Ovary (tissue), 9 donors: ENCODE data around the gene COMMD3. TPM values are rescaled to one million over a fixed set of nuclear protein-coding genes. Genes with fewer than 3 reads are reported as not detected.

ENCODE experiments used
- DNase-seq, 5 donors: peaks; one replicate each; pipeline ENCODE4 v3.0.0-alpha.2; 2019 to 2020
- H3K27ac ChIP-seq, 2 donors: fragments of 200-600 bp; one replicate each; pipeline versions ENCODE4 v1.5.1 to v1.8.0; 2019 to 2022
- H3K27me3 ChIP-seq: fragments of 200-600 bp; one replicate; pipeline ENCODE4 v1.8.0; 2022
- H3K36me3 ChIP-seq: fragments of 200-600 bp; sonication (generic); one replicate; pipeline ENCODE4 v1.5.1; 2019
- H3K4me1 ChIP-seq: one replicate; pipeline ENCODE4 v1.8.1; 2013; ENCODE audit warnings: mild to moderate bottlenecking, moderate library complexity; ENCODE audit not compliant: insufficient read depth
- H3K4me3 ChIP-seq: fragments of 200-600 bp; sonication (generic); one replicate; pipeline ENCODE4 v1.5.1; 2017
- H3K9me3 ChIP-seq, 2 donors: fragments of 200-600 bp in 1 of 2; sonication (generic) in 1 of 2; one replicate each; pipeline versions ENCODE4 v1.5.1 to v1.8.1; 2013 to 2019; ENCODE audit warnings: mild to moderate bottlenecking in 1 of 2, moderate library complexity in 1 of 2
- CTCF ChIP-seq, 3 donors: fragments of 450-650 bp in 2 of 3; fragments of 200-600 bp in 1 of 3; IDR thresholded peaks; one replicate each; pipeline versions ENCODE4 v1.5.1 to v1.8.0; 2016 to 2022; ENCODE audit warnings: antibody characterized with exemption in 3 of 3, mild to moderate bottlenecking in 1 of 3
- EP300 ChIP-seq: sonication (generic); formaldehyde crosslinking; IDR thresholded peaks from one replicate; pipeline ENCODE4 v1.6.1; 2017; ENCODE audit warnings: antibody characterized with exemption
- POLR2A ChIP-seq: fragments of 450-650 bp; IDR thresholded peaks from one replicate; pipeline ENCODE4 v1.6.1; 2017; ENCODE audit warnings: antibody characterized with exemption, mild to moderate bottlenecking, moderate library complexity
- WGBS, 3 donors: extraction: QIAGEN DNeasy Blood & Tissue Kit in 1 of 3; methylation state at CpG; one replicate each; pipeline versions ENCODE4 v1.1.5 to v1.1.7; 2013 to 2017; 5-methylcytosine and 5-hydroxymethylcytosine counted together
- intact Hi-C, 4 donors: fragments of 100-400 bp; cut with DNase I; formaldehyde crosslinking; loops; one replicate each; pipeline versions ENCODE4 v1.11.0 to v1.15.1; 2022 to 2023
- polyA plus RNA-seq, 2 donors: library from polyadenylated mRNA; stranded (reverse); fragments of 200-250 nt in 1 of 2; fragments of 350-450 nt in 1 of 2; fragmentation: Illumina TruSeq in 1 of 2; extraction: RNeasy Lipid Tissue Mini Kit (QIAGEN cat#74804) in 1 of 2; gene quantifications; one replicate each; pipeline ENCODE4 v1.2.3, GENCODE V29; 2013 to 2014
- total RNA-seq, 7 donors: library from RNA; depleted of rRNA in 2 of 7; stranded (reverse); fragments of >200 nt in 2 of 7; fragmentation: NEBNext Ultra II Directional in 3 of 7; extraction: Animal tissue kit (Norgen Biotek cat#: 25700) in 3 of 7; gene quantifications; one replicate each; pipeline versions ENCODE4 v1.1.0 to v1.2.4, GENCODE V29; 2016 to 2023
- donor health status: DM: no; HTN: no; CAD: no; lungs with moderate emphysema.
- donor health status: DM: no; HTN: no; CAD: no.
- donor health status: Bipolar disorder and iron deficiency.
- donor health status: DM: yes; HTN: yes; CAD: no.
- donor health status: DM: no; HTN: no; CAD: no.
- donor health status: DM: yes; HTN: yes; CAD: no.

COMMD3 gene
- total and polyA plus RNA-seq, 9 donors = 18.8 to 54.5 (median 39.7) TPM

- DNase-seq = no peak
- Histone ChIP-seq H3K27ac (no peak overlapping the region), H3K9me3 (no peaks in the 10 kb centered on the region), H3K4me3 (no peak overlapping the region), H3K4me1 (no peaks in the 10 kb centered on the region), H3K36me3 (no peaks in the 10 kb centered on the region), H3K27me3 (no peaks in the 10 kb centered on the region)
- intact Hi-C loops = no loop called here
- TF ChIP-seq POLR2A = no peak
- TF ChIP-seq EP300 = no peak
- TF ChIP-seq CTCF (IDR thresholded peaks at IDR 0.05) = no peak
- 75 to 85% (median 76%) methylated on average over 5 of the region's 5 CpGs for WGBS, 3 donors
Measured at GRCh38 chr10:22364407-22365140, 48.4 kb downstream of the COMMD3 start.

- Histone ChIP-seq H3K27ac (no peak overlapping the region), H3K4me3 (no peak overlapping the region), H3K4me1 (no peaks in the 10 kb centered on the region), H3K27me3 (no peaks in the 10 kb centered on the region), H3K9me3 (no peaks in the 10 kb centered on the region), H3K36me3 (no peaks in the 10 kb centered on the region)
- no peak for DNase-seq
- intact Hi-C loops = no loop called here
- TF ChIP-seq EP300 (no peak), POLR2A (no peak), CTCF (IDR thresholded peaks at IDR 0.05) (no peak)
- 90 to 98% (median 94%) methylated on average over 1 of the region's 1 CpG for WGBS, 3 donors
Measured at GRCh38 chr10:22365233-22365632, 49.0 kb downstream of the COMMD3 start.

GRCh38 chr10:22365644-22366434, 49.7 kb downstream of the COMMD3 start:
- TF ChIP-seq EP300 (no peak), POLR2A (no peak), CTCF (IDR thresholded peaks at IDR 0.05) (no peak)
- no peaks in the 10 kb centered on the region for H3K27me3 ChIP-seq
- no peak overlapping the region for H3K27ac ChIP-seq
- 75 to 83% (median 76%) methylated on average over 4 of the region's 4 CpGs for WGBS, 3 donors
- no peaks in the 10 kb centered on the region for H3K36me3 ChIP-seq
- intact Hi-C loops = no loop called here
- H3K4me1 ChIP-seq = no peaks in the 10 kb centered on the region
- H3K9me3 ChIP-seq = no peaks in the 10 kb centered on the region
- H3K4me3 ChIP-seq = no peak overlapping the region
- DNase-seq = no peak

GRCh38 chr10:22366435-22366703, 50.2 kb downstream of the COMMD3 start:
- Histone ChIP-seq H3K4me1 (no peaks in the 10 kb centered on the region), H3K4me3 (no peak overlapping the region), H3K9me3 (no peaks in the 10 kb centered on the region), H3K27me3 (no peaks in the 10 kb centered on the region), H3K27ac (no peak overlapping the region), H3K36me3 (no peaks in the 10 kb centered on the region)
- TF ChIP-seq POLR2A (no peak), EP300 (no peak), CTCF (IDR thresholded peaks at IDR 0.05) (no peak)
- intact Hi-C loops = no loop called here
- no peak for DNase-seq
